ENCODE data around the gene AMBN. TPM values are rescaled to one million over a fixed set of nuclear protein-coding genes. Genes with fewer than 3 reads are reported as not detected.
A peak's percentile ranks its signal among the peaks of the same experiment; 100 is the strongest.

Gene AMBN, protein sequence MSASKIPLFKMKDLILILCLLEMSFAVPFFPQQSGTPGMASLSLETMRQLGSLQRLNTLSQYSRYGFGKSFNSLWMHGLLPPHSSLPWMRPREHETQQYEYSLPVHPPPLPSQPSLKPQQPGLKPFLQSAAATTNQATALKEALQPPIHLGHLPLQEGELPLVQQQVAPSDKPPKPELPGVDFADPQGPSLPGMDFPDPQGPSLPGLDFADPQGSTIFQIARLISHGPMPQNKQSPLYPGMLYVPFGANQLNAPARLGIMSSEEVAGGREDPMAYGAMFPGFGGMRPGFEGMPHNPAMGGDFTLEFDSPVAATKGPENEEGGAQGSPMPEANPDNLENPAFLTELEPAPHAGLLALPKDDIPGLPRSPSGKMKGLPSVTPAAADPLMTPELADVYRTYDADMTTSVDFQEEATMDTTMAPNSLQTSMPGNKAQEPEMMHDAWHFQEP
- total RNA-seq, result not detected in 2 replicates
- long read RNA-seq, partial matches to known transcripts, result 0 of 2 reads
- long read RNA-seq, other reads (novel, unspliced or antisense), result 0 of 2 reads

DNA sequence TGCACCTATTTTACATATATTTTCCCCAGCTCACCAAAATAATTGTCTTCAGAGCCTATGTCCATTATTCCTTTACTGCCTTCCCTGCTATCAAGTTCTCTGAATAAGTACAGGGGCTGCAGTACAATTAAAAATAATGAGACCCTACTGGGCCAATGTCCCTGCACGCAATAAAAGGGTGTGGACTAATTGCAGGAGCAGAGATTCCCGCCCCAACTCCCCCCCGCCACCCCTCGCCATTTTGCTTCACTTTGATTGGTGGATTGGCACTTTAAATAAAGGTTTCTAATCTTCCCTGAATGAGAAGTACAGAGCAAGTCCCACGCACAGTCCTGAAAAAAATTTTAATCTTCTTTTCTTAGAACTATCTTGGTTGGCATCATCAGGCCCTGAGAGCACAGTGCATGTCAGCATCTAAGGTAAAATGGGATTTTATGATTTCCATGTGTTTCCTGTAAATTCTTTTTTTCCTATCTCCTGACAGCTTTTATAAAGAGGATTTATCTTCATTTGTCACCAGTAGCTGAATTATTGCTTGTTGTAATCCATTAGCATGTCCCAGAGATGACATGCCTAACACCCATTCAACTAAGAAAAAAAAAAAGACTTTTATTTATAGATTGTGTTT is at the start of gene AMBN:
TSS of gene AMBN (plus strand) at position 302 of the 628 bp plus-strand sequence. CDS start at position 405, 103 bp downstream.
- Mint-ChIP-seq H3K4me1 (ENCODE audit: low read depth) (peaks cover 9% of the 10 kb centered on the region), H3K9me3 (ENCODE audit: low read depth) (no peaks in the 10 kb centered on the region), H3K27me3 (no peaks in the 10 kb centered on the region), H3K36me3 (ENCODE audit: insufficient read depth) (no peaks in the 10 kb centered on the region), H3K27ac (no peak within 1 kb of the TSS), H3K4me3 (ENCODE audit: low read depth) (no peak within 1 kb of the TSS)
- TF ChIP-seq, protein P1, sequence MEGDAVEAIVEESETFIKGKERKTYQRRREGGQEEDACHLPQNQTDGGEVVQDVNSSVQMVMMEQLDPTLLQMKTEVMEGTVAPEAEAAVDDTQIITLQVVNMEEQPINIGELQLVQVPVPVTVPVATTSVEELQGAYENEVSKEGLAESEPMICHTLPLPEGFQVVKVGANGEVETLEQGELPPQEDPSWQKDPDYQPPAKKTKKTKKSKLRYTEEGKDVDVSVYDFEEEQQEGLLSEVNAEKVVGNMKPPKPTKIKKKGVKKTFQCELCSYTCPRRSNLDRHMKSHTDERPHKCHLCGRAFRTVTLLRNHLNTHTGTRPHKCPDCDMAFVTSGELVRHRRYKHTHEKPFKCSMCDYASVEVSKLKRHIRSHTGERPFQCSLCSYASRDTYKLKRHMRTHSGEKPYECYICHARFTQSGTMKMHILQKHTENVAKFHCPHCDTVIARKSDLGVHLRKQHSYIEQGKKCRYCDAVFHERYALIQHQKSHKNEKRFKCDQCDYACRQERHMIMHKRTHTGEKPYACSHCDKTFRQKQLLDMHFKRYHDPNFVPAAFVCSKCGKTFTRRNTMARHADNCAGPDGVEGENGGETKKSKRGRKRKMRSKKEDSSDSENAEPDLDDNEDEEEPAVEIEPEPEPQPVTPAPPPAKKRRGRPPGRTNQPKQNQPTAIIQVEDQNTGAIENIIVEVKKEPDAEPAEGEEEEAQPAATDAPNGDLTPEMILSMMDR (IDR thresholded peaks at IDR 0.05; ENCODE audit: unreplicated experiment), result no peak
- DNase-seq (ENCODE audit: low spot score, unreplicated experiment), result no peak

DNA sequence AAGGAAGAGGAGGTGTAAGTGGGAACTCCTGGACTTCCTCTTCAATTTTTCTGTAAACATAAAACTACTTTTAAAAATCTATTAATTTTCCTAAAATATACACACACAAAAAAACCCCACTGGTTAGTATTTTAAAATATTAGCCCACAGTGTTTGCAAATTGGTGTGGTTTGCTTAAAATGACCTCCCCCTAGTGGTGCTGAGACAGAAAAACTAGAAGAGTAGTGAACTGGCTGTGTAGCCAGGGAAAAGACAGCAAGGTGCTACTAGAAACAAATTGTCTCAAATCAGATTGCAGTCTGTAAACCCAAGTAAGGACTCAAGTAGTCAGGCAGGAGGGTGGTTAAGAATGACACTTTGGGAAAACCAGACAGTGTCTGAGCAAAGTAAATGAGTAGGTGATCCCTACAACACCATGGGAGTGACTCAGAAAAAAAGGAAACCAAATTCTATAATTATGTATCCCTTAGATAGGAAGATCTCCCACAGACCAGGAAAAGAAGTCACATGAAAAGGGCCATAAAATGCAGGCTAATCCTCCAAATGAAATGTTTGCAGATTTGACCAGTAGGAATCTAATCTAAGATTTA is 47.7 kb upstream of the AMBN start:
- Mint-ChIP-seq H3K4me3 (ENCODE audit: low read depth) (no peak overlapping the region), H3K27me3 (no peaks in the 10 kb centered on the region), H3K4me1 (ENCODE audit: low read depth) (no peaks in the 10 kb centered on the region), H3K36me3 (ENCODE audit: insufficient read depth) (no peaks in the 10 kb centered on the region), H3K27ac (no peak overlapping the region), H3K9me3 (ENCODE audit: low read depth) (no peaks in the 10 kb centered on the region)
- DNase-seq (ENCODE audit: low spot score, unreplicated experiment), result no peak
- TF ChIP-seq, protein P1 (IDR thresholded peaks at IDR 0.05; ENCODE audit: unreplicated experiment), result peak; percentile 74

DNA sequence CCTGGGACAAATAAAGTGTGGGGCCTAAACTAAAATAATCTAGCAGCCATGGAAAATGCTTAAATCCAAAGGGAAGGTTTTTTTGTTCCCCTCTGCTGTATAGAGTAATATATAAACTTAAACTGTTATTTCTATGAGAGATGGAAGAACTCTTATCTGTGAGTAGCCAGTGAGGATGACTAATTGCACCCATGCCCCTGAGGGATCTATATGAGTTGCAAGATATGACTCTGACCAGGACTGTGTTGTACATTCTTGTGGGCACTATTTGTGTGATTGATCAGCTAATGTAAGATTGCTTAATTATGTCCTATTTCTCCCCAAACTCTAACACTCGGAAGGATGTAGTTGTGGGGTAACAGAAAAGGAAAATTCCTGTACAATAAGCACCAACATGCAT is 35.2 kb upstream of the AMBN start:
- Mint-ChIP-seq H3K27me3 (no peaks in the 10 kb centered on the region), H3K9me3 (ENCODE audit: low read depth) (peaks cover 7% of the 10 kb centered on the region), H3K27ac (no peak overlapping the region), H3K4me1 (ENCODE audit: low read depth) (peaks cover 13% of the 10 kb centered on the region), H3K36me3 (ENCODE audit: insufficient read depth) (no peaks in the 10 kb centered on the region), H3K4me3 (ENCODE audit: low read depth) (no peak overlapping the region)
- DNase-seq (ENCODE audit: low spot score, unreplicated experiment), result no peak
- TF ChIP-seq, protein P1 (IDR thresholded peaks at IDR 0.05; ENCODE audit: unreplicated experiment), result no peak

DNA sequence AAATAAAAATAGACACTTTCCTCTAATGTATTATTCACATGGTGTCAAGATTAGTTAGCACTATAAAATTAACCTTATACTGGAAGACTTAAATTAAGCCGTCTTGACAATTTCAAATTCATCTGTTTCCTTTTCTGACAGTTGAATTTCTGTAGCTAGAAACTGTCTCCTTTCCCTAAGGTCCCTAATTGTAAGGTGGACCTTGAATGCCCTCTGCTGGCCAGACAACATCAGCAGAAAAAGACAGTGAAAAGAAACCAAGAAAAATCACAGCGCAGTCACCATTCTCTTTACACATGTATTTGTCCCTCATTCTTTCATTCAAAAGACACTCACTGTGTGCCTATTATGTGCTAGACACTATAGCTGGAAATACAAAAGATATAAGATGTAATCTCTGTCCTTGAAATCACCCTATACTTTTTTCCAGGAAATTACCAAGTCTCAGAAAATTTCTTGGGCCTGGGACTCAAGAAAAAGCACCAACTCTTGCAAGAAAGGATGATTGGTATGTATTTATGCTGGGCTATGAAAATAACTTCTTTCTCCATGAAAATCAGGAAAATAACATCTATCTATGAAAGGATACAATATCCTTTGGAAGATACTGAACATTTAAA is 32.7 kb upstream of the AMBN start:
- Mint-ChIP-seq H3K4me1 (ENCODE audit: low read depth) (peaks cover 29% of the 10 kb centered on the region), H3K4me3 (ENCODE audit: low read depth) (no peak overlapping the region), H3K27me3 (no peaks in the 10 kb centered on the region), H3K9me3 (ENCODE audit: low read depth) (peaks cover 3% of the 10 kb centered on the region), H3K27ac (no peak overlapping the region), H3K36me3 (ENCODE audit: insufficient read depth) (no peaks in the 10 kb centered on the region)
- TF ChIP-seq, protein P1 (IDR thresholded peaks at IDR 0.05; ENCODE audit: unreplicated experiment), result peak; percentile 81
- peak; percentile 15 for DNase-seq (ENCODE audit: low spot score, unreplicated experiment)

DNA sequence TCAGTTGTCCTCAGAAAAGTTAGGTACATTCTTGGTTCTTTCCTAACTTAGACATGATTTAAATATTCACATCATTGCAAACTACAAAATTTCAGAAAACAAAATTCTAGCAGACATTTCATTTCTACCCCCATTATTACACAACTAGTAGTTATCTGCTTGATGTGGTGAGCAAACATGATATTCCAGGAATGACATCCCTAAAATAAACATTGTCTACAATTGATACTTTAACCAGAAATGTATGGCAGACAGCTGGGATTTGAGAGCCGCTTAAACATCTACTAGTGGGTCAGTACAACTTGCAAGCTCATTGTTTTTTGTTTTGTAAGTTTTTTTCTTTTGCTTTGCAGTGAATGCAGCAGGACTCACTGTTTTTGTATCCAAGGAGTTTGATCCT is 32.1 kb upstream of the AMBN start:
- no peaks in the 10 kb centered on the region for H3K36me3 Mint-ChIP-seq (ENCODE audit: insufficient read depth)
- H3K9me3 Mint-ChIP-seq (ENCODE audit: low read depth), result peaks cover 3% of the 10 kb centered on the region
- H3K4me3 Mint-ChIP-seq (ENCODE audit: low read depth), result no peak overlapping the region
- TF ChIP-seq, protein P1 (IDR thresholded peaks at IDR 0.05; ENCODE audit: unreplicated experiment), result no peak
- H3K4me1 Mint-ChIP-seq (ENCODE audit: low read depth), result peaks cover 29% of the 10 kb centered on the region
- H3K27ac Mint-ChIP-seq, result no peak overlapping the region
- no peaks in the 10 kb centered on the region for H3K27me3 Mint-ChIP-seq
- DNase-seq (ENCODE audit: low spot score, unreplicated experiment), result no peak

Data from progenitor cell of endocrine pancreas (in vitro differentiated cells).